Measurements from ENCODE around the gene NR2F2. TPM values are rescaled to one million over a fixed set of nuclear protein-coding genes. Genes with fewer than 3 reads are reported as not detected.

NR2F2 gene
- polyA plus RNA-seq, 4 donors = 365 to 726 (median 411) TPM

GRCh38 chr15:96351761-96352603 is 21.5 kb downstream of the NR2F2 start:
- peak; percentile 6 to 47 (median 32) for DNase-seq (ENCODE audit: low read depth in 4 of 4, low spot score in 3 of 4)

GRCh38 chr15:96352604-96353405 is 22.3 kb downstream of the NR2F2 start:
- peak in 3 of 4 donors; percentile 12 to 31 (median 15) for DNase-seq (ENCODE audit: low read depth in 4 of 4, low spot score in 3 of 4)

GRCh38 chr15:96353416-96353929 is 23.0 kb downstream of the NR2F2 start:
- peak; percentile 15 to 35 (median 18) for DNase-seq (ENCODE audit: low read depth in 4 of 4, low spot score in 3 of 4)

- DNase-seq (ENCODE audit: low read depth in 4 of 4, low spot score in 3 of 4) = peak in 3 of 4 donors; percentile 66 to 73 (median 68)
Measured at GRCh38 chr15:96353930-96354730, 23.6 kb downstream of the NR2F2 start.

GRCh38 chr15:96354731-96355567 is 24.4 kb downstream of the NR2F2 start:
- peak in 3 of 4 donors; percentile 58 to 68 (median 62) for DNase-seq (ENCODE audit: low read depth in 4 of 4, low spot score in 3 of 4)

- DNase-seq (ENCODE audit: low read depth in 4 of 4, low spot score in 3 of 4) = peak in 2 of 4 donors; percentile 12 to 31
Measured at GRCh38 chr15:96355568-96356187, 25.2 kb downstream of the NR2F2 start.

GRCh38 chr15:96356494-96357455 is 26.3 kb downstream of the NR2F2 start:
- DNase-seq (ENCODE audit: low read depth in 4 of 4, low spot score in 3 of 4) = peak in 3 of 4 donors; percentile 78 to 81 (median 80)

- peak in 1 of 4 donors; percentile 12 for DNase-seq (ENCODE audit: low read depth in 4 of 4, low spot score in 3 of 4)
Measured at GRCh38 chr15:96358001-96358801, 27.7 kb downstream of the NR2F2 start.

GRCh38 chr15:96358821-96359615 is 28.5 kb downstream of the NR2F2 start:
- no peak for DNase-seq (ENCODE audit: low read depth in 4 of 4, low spot score in 3 of 4)

- peak in 3 of 4 donors; percentile 58 to 72 (median 66) for DNase-seq (ENCODE audit: low read depth in 4 of 4, low spot score in 3 of 4)
Measured at GRCh38 chr15:96359616-96360521, 29.4 kb downstream of the NR2F2 start.

GRCh38 chr15:96360581-96361308 is 30.2 kb downstream of the NR2F2 start:
- DNase-seq (ENCODE audit: low read depth in 4 of 4, low spot score in 3 of 4) = peak in 3 of 4 donors; percentile 38 to 59 (median 45)

- DNase-seq (ENCODE audit: low read depth in 4 of 4, low spot score in 3 of 4) = peak in 1 of 4 donors; percentile 22
Measured at GRCh38 chr15:96361309-96362010, 31.0 kb downstream of the NR2F2 start.

GRCh38 chr15:96362011-96362754 is 31.7 kb downstream of the NR2F2 start:
- no peak for DNase-seq (ENCODE audit: low read depth in 4 of 4, low spot score in 3 of 4)

Measured in left renal pelvis (tissue), 4 donors.